Astrocyte (in vitro differentiated cells and primary cell): ENCODE results near the gene RYR2.

Experiments used
- EZH2 ChIP-seq: IDR thresholded peaks from 2 replicates; pipeline ENCODE4 v1.6.1; 2012; ENCODE audit warnings: mild to moderate bottlenecking, low read length, inconsistent platforms; ENCODE audit not compliant: insufficient read depth
- TF ChIP-seq, protein P1 (sequence below): IDR thresholded peaks from 2 replicates; pipeline ENCODE4 v1.5.1; 2011; ENCODE audit warnings: low read depth, mild to moderate bottlenecking, inconsistent platforms, low read length, moderate library complexity; ENCODE audit not compliant: insufficient read depth

DNA sequence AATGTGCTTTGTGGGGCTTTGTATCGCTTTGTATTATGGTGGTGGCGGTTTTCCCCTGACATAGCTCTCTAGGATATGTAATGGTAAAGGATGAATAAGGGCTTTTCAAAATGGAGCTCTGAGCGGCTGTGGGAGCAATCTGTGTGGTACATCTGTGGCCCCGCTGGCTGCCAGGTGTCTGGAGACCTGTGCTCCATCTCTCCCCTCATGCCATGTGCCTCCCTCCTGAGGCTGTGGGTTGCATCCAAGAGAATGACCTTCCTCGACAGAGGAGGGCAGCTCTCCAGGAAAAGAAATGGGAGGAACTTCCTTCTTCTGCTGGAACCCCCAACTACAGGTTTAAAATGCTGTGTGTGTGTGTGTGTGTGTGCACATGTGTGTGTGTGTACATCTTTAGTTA, 78.7 kb downstream of the RYR2 start:
- TF ChIP-seq, protein P1, sequence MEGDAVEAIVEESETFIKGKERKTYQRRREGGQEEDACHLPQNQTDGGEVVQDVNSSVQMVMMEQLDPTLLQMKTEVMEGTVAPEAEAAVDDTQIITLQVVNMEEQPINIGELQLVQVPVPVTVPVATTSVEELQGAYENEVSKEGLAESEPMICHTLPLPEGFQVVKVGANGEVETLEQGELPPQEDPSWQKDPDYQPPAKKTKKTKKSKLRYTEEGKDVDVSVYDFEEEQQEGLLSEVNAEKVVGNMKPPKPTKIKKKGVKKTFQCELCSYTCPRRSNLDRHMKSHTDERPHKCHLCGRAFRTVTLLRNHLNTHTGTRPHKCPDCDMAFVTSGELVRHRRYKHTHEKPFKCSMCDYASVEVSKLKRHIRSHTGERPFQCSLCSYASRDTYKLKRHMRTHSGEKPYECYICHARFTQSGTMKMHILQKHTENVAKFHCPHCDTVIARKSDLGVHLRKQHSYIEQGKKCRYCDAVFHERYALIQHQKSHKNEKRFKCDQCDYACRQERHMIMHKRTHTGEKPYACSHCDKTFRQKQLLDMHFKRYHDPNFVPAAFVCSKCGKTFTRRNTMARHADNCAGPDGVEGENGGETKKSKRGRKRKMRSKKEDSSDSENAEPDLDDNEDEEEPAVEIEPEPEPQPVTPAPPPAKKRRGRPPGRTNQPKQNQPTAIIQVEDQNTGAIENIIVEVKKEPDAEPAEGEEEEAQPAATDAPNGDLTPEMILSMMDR: no peak
- no peak for TF ChIP-seq EZH2
